Measurements from ENCODE around the gene CTNNA2.
A peak's percentile ranks its signal among the peaks of the same experiment; 100 is the strongest.

The CTNNA2 gene

GRCh38 chr2:79512442-79513401 is at the start of gene CTNNA2:
CTNNA2 (plus strand) TSS chr2:79513051.
- peak within 1 kb of the TSS; percentile 47 for H3K4me3 ChIP-seq (ENCODE audit: low read depth, low read length)
- no peaks in the 10 kb centered on the region for H3K9me3 ChIP-seq (ENCODE audit: control insufficient read depth, low read length)
- H3K27ac ChIP-seq, result peak within 1 kb of the TSS; percentile 40

GRCh38 chr2:79487399-79487798 is 25.5 kb upstream of the CTNNA2 start:
- TF ChIP-seq CTCF (IDR thresholded peaks at IDR 0.05), result no peak
- Histone ChIP-seq H3K4me3 (ENCODE audit: low read depth, low read length) (no peak overlapping the region), H3K9ac (no peak overlapping the region), H3K4me2 (ENCODE audit: low read length) (no peak overlapping the region), H3K27ac (no peak overlapping the region), H3K9me3 (ENCODE audit: control insufficient read depth, low read length) (no peaks in the 10 kb centered on the region), H3K27me3 (ENCODE audit: control insufficient read depth, insufficient read depth, low read length) (no peaks in the 10 kb centered on the region), H3K79me2 (no peaks in the 10 kb centered on the region), H3K36me3 (ENCODE audit: control insufficient read depth, insufficient read depth, low read length) (no peaks in the 10 kb centered on the region), H3K4me1 (no peaks in the 10 kb centered on the region), H2AFZ (no peak overlapping the region)

More at GRCh38 chr2:79512442-79513401, at the start of gene CTNNA2:
- Histone ChIP-seq H3K36me3 (ENCODE audit: control insufficient read depth, insufficient read depth, low read length) (no peaks in the 10 kb centered on the region), H2AFZ (peak within 1 kb of the TSS; percentile 74), H3K79me2 (no peaks in the 10 kb centered on the region), H3K4me2 (ENCODE audit: low read length) (peak within 1 kb of the TSS; percentile 64), H3K4me1 (peaks cover 5% of the 10 kb centered on the region), H3K9ac (no peak within 1 kb of the TSS), H3K27me3 (ENCODE audit: control insufficient read depth, insufficient read depth, low read length) (no peaks in the 10 kb centered on the region)
- peak; percentile 33 for TF ChIP-seq CTCF (IDR thresholded peaks at IDR 0.05)

DNA sequence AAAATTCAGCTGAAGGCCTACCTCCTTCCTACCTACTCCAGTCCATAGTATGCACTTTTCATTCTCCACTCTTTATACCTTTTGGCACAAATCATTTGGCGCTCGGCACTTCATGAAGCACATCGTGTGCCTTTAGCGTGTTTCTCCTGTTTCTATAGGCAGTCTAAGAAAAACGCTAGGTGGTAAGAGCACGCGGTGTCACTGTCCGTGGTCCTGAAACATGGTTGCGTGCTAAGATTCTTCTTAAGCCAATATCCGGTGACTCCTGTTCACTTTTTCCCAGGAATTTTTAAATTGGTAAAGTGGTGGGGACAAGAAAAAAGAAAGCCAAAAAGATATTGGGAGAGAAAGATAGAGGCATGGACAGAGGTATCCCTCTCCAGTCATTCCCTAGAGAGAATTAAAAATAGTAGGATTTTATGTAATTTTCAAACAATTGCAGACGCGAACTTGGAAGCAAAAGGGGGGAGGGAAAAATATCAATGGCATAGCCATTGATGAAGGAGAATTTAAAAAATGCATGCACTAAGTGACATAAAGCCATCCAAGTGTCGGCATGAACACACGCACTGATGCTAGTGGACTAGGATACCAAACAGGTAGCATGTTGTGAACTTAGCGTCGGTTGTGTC is 1.4 kb upstream of the CTNNA2 start:
- Histone ChIP-seq H3K27me3 (ENCODE audit: control insufficient read depth, insufficient read depth, low read length) (no peaks in the 10 kb centered on the region), H3K4me1 (peaks cover 5% of the 10 kb centered on the region), H3K27ac (no peak overlapping the region), H3K4me3 (ENCODE audit: low read depth, low read length) (no peak overlapping the region), H2AFZ (peak overlapping the region; percentile 71), H3K9ac (no peak overlapping the region), H3K79me2 (no peaks in the 10 kb centered on the region), H3K4me2 (ENCODE audit: low read length) (no peak overlapping the region), H3K36me3 (ENCODE audit: control insufficient read depth, insufficient read depth, low read length) (no peaks in the 10 kb centered on the region), H3K9me3 (ENCODE audit: control insufficient read depth, low read length) (no peaks in the 10 kb centered on the region)
- no peak for TF ChIP-seq CTCF (IDR thresholded peaks at IDR 0.05)

GRCh38 chr2:79513711-79514110 is 860 bp downstream of the CTNNA2 start:
- Histone ChIP-seq H3K27me3 (ENCODE audit: control insufficient read depth, insufficient read depth, low read length) (no peaks in the 10 kb centered on the region), H3K9ac (no peak overlapping the region), H3K27ac (no peak overlapping the region), H3K4me2 (ENCODE audit: low read length) (no peak overlapping the region), H3K9me3 (ENCODE audit: control insufficient read depth, low read length) (no peaks in the 10 kb centered on the region), H2AFZ (peak overlapping the region; percentile 74), H3K79me2 (no peaks in the 10 kb centered on the region), H3K4me3 (ENCODE audit: low read depth, low read length) (no peak overlapping the region), H3K4me1 (peaks cover 5% of the 10 kb centered on the region), H3K36me3 (ENCODE audit: control insufficient read depth, insufficient read depth, low read length) (no peaks in the 10 kb centered on the region)
- no peak for TF ChIP-seq CTCF (IDR thresholded peaks at IDR 0.05)

Measured in parathyroid adenoma (tissue), 2 donors.